ENCODE measurements around the gene SBK2.

The SBK2 gene

DNA sequence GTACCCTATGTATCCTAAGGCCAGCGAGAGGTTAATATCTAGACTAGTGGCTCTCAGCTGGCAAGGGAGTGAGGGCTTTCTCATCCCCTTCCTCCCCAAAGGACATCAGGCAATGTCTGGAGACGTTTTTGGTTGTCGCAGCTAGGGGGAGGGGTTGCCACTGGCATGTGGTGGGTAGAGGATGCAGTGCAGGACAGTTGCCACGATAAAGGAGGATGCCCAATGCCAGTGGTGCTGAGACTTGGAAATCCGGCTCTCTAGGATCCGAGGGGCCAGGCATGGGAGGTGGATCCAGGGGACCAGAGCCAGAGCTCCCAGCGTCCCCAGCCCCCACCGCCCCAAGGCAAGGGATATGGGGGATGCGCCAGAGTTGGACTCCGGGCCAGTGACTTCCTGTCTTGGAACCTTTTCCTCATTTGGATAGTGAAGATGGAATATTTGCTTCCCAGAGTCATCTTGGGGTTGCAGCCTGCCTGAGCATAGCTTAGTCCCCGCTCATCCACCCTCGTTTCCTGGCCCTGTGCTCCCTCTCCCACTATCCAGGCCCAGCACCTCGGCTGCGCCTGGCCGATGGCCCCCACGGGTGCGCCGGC lies 43.8 kb downstream of the SBK2 start:
- H3K4me2 ChIP-seq (ENCODE audit: insufficient read depth, low read length) = no peak overlapping the region
- no peaks in the 10 kb centered on the region for H3K27me3 ChIP-seq (ENCODE audit: insufficient read depth, low read length, poor library complexity)
- H3K27ac ChIP-seq (ENCODE audit: low read length) = no peak overlapping the region
- ATAC-seq (ENCODE audit: insufficient read depth, low read depth) (no peak), DNase-seq (no peak)
- H3K4me1 ChIP-seq (ENCODE audit: insufficient read depth, low read length) = no peaks in the 10 kb centered on the region
- H3K9me3 ChIP-seq (ENCODE audit: insufficient read depth, low read length, severe bottlenecking) = no peaks in the 10 kb centered on the region
- no peaks in the 10 kb centered on the region; the same call in 1 of the 2 replicates for H4K20me1 ChIP-seq (ENCODE audit: insufficient read depth, low read length)
- no peak overlapping the region for H2AFZ ChIP-seq (ENCODE audit: low read depth, low read length)
- no peaks in the 10 kb centered on the region for H3K36me3 ChIP-seq (ENCODE audit: insufficient read depth, low read length)
- H3K4me3 ChIP-seq (ENCODE audit: low read depth in 1 of 2, low read length in 2 of 2) = no peak overlapping the region
- TF ChIP-seq EZH2 (IDR thresholded peaks at IDR 0.05; ENCODE audit: borderline replicate concordance, low read depth, low read length, severe bottlenecking) = no peak
- TF ChIP-seq, protein P1, sequence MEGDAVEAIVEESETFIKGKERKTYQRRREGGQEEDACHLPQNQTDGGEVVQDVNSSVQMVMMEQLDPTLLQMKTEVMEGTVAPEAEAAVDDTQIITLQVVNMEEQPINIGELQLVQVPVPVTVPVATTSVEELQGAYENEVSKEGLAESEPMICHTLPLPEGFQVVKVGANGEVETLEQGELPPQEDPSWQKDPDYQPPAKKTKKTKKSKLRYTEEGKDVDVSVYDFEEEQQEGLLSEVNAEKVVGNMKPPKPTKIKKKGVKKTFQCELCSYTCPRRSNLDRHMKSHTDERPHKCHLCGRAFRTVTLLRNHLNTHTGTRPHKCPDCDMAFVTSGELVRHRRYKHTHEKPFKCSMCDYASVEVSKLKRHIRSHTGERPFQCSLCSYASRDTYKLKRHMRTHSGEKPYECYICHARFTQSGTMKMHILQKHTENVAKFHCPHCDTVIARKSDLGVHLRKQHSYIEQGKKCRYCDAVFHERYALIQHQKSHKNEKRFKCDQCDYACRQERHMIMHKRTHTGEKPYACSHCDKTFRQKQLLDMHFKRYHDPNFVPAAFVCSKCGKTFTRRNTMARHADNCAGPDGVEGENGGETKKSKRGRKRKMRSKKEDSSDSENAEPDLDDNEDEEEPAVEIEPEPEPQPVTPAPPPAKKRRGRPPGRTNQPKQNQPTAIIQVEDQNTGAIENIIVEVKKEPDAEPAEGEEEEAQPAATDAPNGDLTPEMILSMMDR (IDR thresholded peaks at IDR 0.05; ENCODE audit: borderline replicate concordance, extremely low read depth, low read length, poor library complexity, severe bottlenecking) = no peak
- H3K79me2 ChIP-seq (ENCODE audit: insufficient read depth, low read length) = no peaks in the 10 kb centered on the region
- no peak overlapping the region for H3K9ac ChIP-seq (ENCODE audit: low read depth, low read length)

DNA sequence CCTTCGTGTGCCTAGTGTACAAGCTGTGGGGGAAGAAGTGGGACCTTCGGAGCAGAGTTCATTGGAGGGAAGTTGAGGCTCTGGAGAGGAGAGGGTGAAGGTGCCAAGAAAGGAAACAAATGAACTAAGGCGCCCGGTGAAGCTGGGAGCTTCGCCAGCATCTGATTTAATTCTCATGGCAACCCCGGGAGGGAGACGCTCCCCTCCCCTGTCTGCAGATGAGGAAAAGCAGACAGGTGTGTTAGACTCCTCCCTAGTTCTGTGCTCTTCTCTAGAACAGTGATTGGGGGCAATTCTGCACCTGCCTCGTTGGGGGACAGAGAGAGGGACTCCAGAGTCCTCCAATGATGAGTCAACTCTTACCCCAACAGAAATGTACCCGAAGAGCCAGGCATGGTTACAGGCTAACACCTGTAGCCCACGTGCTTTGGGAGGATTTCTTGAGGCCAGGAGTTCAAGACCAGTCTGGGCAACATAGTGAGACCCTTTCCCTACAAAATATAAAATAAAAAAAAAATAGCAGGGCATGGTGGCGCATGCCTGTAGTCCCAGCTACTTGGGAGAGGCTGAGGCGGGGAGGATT lies 44.5 kb downstream of the SBK2 start:
- H3K9me3 ChIP-seq (ENCODE audit: insufficient read depth, low read length, severe bottlenecking) = no peaks in the 10 kb centered on the region
- H2AFZ ChIP-seq (ENCODE audit: low read depth, low read length) = no peak overlapping the region
- H3K36me3 ChIP-seq (ENCODE audit: insufficient read depth, low read length) = no peaks in the 10 kb centered on the region
- H3K4me2 ChIP-seq (ENCODE audit: insufficient read depth, low read length) = no peak overlapping the region
- no peak overlapping the region for H3K27ac ChIP-seq (ENCODE audit: low read length)
- H3K79me2 ChIP-seq (ENCODE audit: insufficient read depth, low read length) = no peaks in the 10 kb centered on the region
- TF ChIP-seq, protein P1 (IDR thresholded peaks at IDR 0.05; ENCODE audit: borderline replicate concordance, extremely low read depth, low read length, poor library complexity, severe bottlenecking) = no peak
- TF ChIP-seq EZH2 (IDR thresholded peaks at IDR 0.05; ENCODE audit: borderline replicate concordance, low read depth, low read length, severe bottlenecking) = no peak
- no peak overlapping the region for H3K9ac ChIP-seq (ENCODE audit: low read depth, low read length)
- no peaks in the 10 kb centered on the region for H3K27me3 ChIP-seq (ENCODE audit: insufficient read depth, low read length, poor library complexity)
- H3K4me3 ChIP-seq (ENCODE audit: low read depth in 1 of 2, low read length in 2 of 2) = no peak overlapping the region
- no peak for ATAC-seq (ENCODE audit: insufficient read depth, low read depth)
- H4K20me1 ChIP-seq (ENCODE audit: insufficient read depth, low read length) = no peaks in the 10 kb centered on the region; the same call in 1 of the 2 replicates
- no peaks in the 10 kb centered on the region for H3K4me1 ChIP-seq (ENCODE audit: insufficient read depth, low read length)
- DNase-seq = no peak

DNA sequence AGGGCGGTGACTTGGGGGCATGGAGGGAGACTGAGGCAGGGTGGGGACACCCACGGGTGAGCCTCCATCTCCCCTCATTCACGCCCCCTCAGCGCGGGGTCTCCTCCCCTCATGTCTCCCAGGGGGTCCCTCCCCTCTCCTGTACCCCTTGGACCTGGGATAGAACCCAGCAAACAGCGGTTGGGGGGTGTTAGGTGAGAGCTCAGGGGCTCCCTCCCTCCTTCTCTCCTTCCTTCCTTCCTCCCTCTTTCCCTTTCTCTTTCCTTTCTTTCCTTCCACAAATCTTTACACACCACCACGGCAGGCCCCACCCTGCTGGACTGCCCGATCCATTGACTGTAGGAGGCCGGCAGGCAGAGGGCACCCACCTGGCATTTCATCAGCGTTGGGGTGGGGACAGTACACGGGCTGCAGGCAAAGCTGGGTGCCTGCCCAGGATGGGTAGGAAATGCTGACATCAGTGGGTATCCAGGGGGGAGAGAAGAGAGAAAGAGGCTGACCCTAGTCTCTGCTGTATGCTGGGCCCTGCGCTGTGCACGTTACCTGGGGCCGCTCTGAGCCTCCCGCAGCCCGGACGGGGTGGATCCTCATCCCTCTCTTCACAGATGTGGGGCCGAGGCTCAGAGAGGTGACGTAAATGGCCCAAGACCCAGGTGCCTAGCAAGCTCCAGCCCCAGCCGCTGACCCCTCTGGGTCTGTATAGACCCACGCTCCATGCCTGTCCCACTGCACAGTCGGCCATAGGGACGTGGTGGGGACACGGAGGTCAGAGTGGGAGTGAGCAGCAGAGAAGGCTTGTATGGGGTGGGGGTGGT lies 45.2 kb downstream of the SBK2 start:
- Histone ChIP-seq H3K27ac (ENCODE audit: low read length) (no peak overlapping the region), H3K4me1 (ENCODE audit: insufficient read depth, low read length) (peaks cover 4% of the 10 kb centered on the region; the same call in 1 of the 2 replicates), H3K36me3 (ENCODE audit: insufficient read depth, low read length) (no peaks in the 10 kb centered on the region), H4K20me1 (ENCODE audit: insufficient read depth, low read length) (no peaks in the 10 kb centered on the region; the same call in 1 of the 2 replicates), H3K4me2 (ENCODE audit: insufficient read depth, low read length) (no peak overlapping the region), H2AFZ (ENCODE audit: low read depth, low read length) (no peak overlapping the region), H3K27me3 (ENCODE audit: insufficient read depth, low read length, poor library complexity) (no peaks in the 10 kb centered on the region), H3K9me3 (ENCODE audit: insufficient read depth, low read length, severe bottlenecking) (no peaks in the 10 kb centered on the region), H3K79me2 (ENCODE audit: insufficient read depth, low read length) (no peaks in the 10 kb centered on the region), H3K9ac (ENCODE audit: low read depth, low read length) (no peak overlapping the region), H3K4me3 (ENCODE audit: low read depth in 1 of 2, low read length in 2 of 2) (no peak overlapping the region)
- DNase-seq (no peak), ATAC-seq (ENCODE audit: insufficient read depth, low read depth) (no peak)
- TF ChIP-seq, protein P1 (IDR thresholded peaks at IDR 0.05; ENCODE audit: borderline replicate concordance, extremely low read depth, low read length, poor library complexity, severe bottlenecking) = no peak
- TF ChIP-seq EZH2 (IDR thresholded peaks at IDR 0.05; ENCODE audit: borderline replicate concordance, low read depth, low read length, severe bottlenecking) = no peak
